WTC11 (cell line): ENCODE data around the gene LRRC9. TPM values are rescaled to one million over a fixed set of nuclear protein-coding genes. Genes with fewer than 3 reads are reported as not detected.

Experiments
- ATAC-seq: fragments of 200-7000 bp; cut with Tn5 transposase; 2 replicates; pipeline ENCODE4 v1.10.0; 2021; ENCODE audit warnings: mild to moderate bottlenecking, moderate library complexity
- CTCF ChIA-PET: fragments of 300-600 bp; sonication (Branson Sonifier 250); formaldehyde crosslinking; loops from one replicate; lab custom pipeline; 2021; ENCODE audit warnings: antibody characterized with exemption; lab: Charles Lee
- POLR2A ChIA-PET: fragments of 350-600 bp; sonication (Branson Sonifier 250); formaldehyde crosslinking; loops from one replicate; lab custom pipeline; 2021; ENCODE audit warnings: antibody characterized with exemption; lab: Charles Lee
- DNase-seq: peaks from one replicate; pipeline ENCODE4 v3.0.0; 2021; ENCODE audit warnings: low spot score
- H3K27ac Mint-ChIP-seq: 2 replicates; pipeline ENCODE4 v1.8.0; 2021; ENCODE audit warnings: mixed read lengths
- H3K27me3 Mint-ChIP-seq: 2 replicates; pipeline ENCODE4 v1.8.0; 2021; ENCODE audit warnings: low read depth, mild to moderate bottlenecking, moderate library complexity, mixed read lengths
- H3K36me3 Mint-ChIP-seq: 2 replicates; pipeline ENCODE4 v1.8.0; 2021; ENCODE audit warnings: mixed read lengths
- H3K4me1 Mint-ChIP-seq: 2 replicates; pipeline ENCODE4 v1.8.0; 2022; ENCODE audit warnings: mixed read lengths
- H3K4me3 Mint-ChIP-seq: 2 replicates; pipeline ENCODE4 v1.8.0; 2021; ENCODE audit warnings: mild to moderate bottlenecking, moderate library complexity, mixed read lengths
- H3K9me3 Mint-ChIP-seq: 2 replicates; pipeline ENCODE4 v1.8.0; 2021; ENCODE audit warnings: mixed read lengths
- ESRRA ChIP-seq: sonication (generic); formaldehyde crosslinking; IDR thresholded peaks from 2 replicates; pipeline ENCODE4 v1.8.1; 2022; ENCODE audit warnings: mild to moderate bottlenecking, missing genetic modification reagents, borderline replicate concordance
- FOXK1 ChIP-seq: sonication (generic); formaldehyde crosslinking; IDR thresholded peaks from 2 replicates; pipeline ENCODE4 v1.8.0; 2022; ENCODE audit warnings: mild to moderate bottlenecking, moderate library complexity, missing genetic modification reagents
- IRF2 ChIP-seq: sonication (generic); formaldehyde crosslinking; IDR thresholded peaks from 2 replicates; pipeline ENCODE4 v1.8.0; 2022; ENCODE audit warnings: low read depth, missing genetic modification reagents, borderline replicate concordance
- JAZF1 ChIP-seq: fragments of 250-450 bp; sonication (Bioruptor Pico); IDR thresholded peaks from 2 replicates; pipeline ENCODE4 v1.9.0; 2021; ENCODE audit warnings: moderate library complexity, mild to moderate bottlenecking, inconsistent platforms
- JUN ChIP-seq: sonication (generic); formaldehyde crosslinking; IDR thresholded peaks from 2 replicates; pipeline ENCODE4 v1.8.0; 2023; ENCODE audit warnings: mild to moderate bottlenecking, missing genetic modification reagents
- NR2C2 ChIP-seq: sonication (generic); formaldehyde crosslinking; IDR thresholded peaks from 2 replicates; pipeline ENCODE4 v1.8.0; 2022; ENCODE audit warnings: mild to moderate bottlenecking, missing genetic modification reagents
- OVOL2 ChIP-seq: fragments of 250-450 bp; sonication (Bioruptor Pico); IDR thresholded peaks from 2 replicates; pipeline ENCODE4 v1.9.0; 2021; ENCODE audit warnings: mild to moderate bottlenecking, borderline replicate concordance
- RORB ChIP-seq: fragments of 250-450 bp; sonication (Bioruptor Pico); IDR thresholded peaks from 2 replicates; pipeline ENCODE4 v1.9.0; 2021; ENCODE audit warnings: mild to moderate bottlenecking
- SMAD4 ChIP-seq: sonication (generic); formaldehyde crosslinking; IDR thresholded peaks from 2 replicates; pipeline ENCODE4 v1.8.0; 2022; ENCODE audit warnings: mild to moderate bottlenecking, missing genetic modification reagents
- TEAD1 ChIP-seq: sonication (generic); formaldehyde crosslinking; IDR thresholded peaks from 2 replicates; pipeline ENCODE4 v1.8.0; 2022; ENCODE audit warnings: mild to moderate bottlenecking, missing genetic modification reagents
- TEAD4 ChIP-seq: sonication (generic); formaldehyde crosslinking; IDR thresholded peaks from 2 replicates; pipeline ENCODE4 v1.8.0; 2022; ENCODE audit warnings: mild to moderate bottlenecking, missing genetic modification reagents
- ZBTB21 ChIP-seq: sonication (generic); formaldehyde crosslinking; IDR thresholded peaks from 2 replicates; pipeline ENCODE4 v1.8.1; 2023; ENCODE audit warnings: mild to moderate bottlenecking, missing genetic modification reagents, borderline replicate concordance
- ZNF138 ChIP-seq: sonication (generic); formaldehyde crosslinking; conservative IDR thresholded peaks from 2 replicates; pipeline ENCODE4 v1.8.1; 2022; ENCODE audit warnings: mild to moderate bottlenecking, moderate library complexity, missing genetic modification reagents
- ZNF396 ChIP-seq: fragments of 250-450 bp; sonication (Bioruptor Pico); IDR thresholded peaks from 2 replicates; pipeline ENCODE4 v1.8.0; 2021; ENCODE audit warnings: mild to moderate bottlenecking, moderate library complexity, borderline replicate concordance
- ZNF416 ChIP-seq: fragments of 250-450 bp; sonication (Bioruptor Pico); IDR thresholded peaks from 2 replicates; pipeline ENCODE4 v1.9.0; 2021; ENCODE audit warnings: mild to moderate bottlenecking, inconsistent platforms
- ZSCAN18 ChIP-seq: fragments of 250-450 bp; sonication (Bioruptor Pico); IDR thresholded peaks from 2 replicates; pipeline ENCODE4 v2.1.2; 2022; ENCODE audit warnings: mild to moderate bottlenecking, moderate library complexity
- total RNA-seq: library from RNA; stranded (reverse); gene quantifications from 3 replicates; pipeline ENCODE4 v1.2.3, GENCODE V29; 2021
- TF ChIP-seq, protein P1 (sequence below): fragments of 250-450 bp; sonication (Bioruptor Pico); IDR thresholded peaks from 2 replicates; pipeline ENCODE4 v1.9.0; 2021; ENCODE audit warnings: mild to moderate bottlenecking
- TF ChIP-seq, protein P2 (sequence below): sonication (generic); formaldehyde crosslinking; IDR thresholded peaks from 2 replicates; pipeline ENCODE4 v1.8.1; 2022; ENCODE audit warnings: mild to moderate bottlenecking, moderate library complexity, missing genetic modification reagents
- TF ChIP-seq, protein P3 (sequence below): fragments of 250-450 bp; sonication (Bioruptor Pico); conservative IDR thresholded peaks from 2 replicates; pipeline ENCODE4 v1.9.0; 2021; ENCODE audit warnings: mild to moderate bottlenecking
- TF ChIP-seq, protein P4 (sequence below): sonication (generic); formaldehyde crosslinking; IDR thresholded peaks from 2 replicates; pipeline ENCODE4 v1.8.1; 2023; ENCODE audit warnings: mild to moderate bottlenecking, moderate library complexity, missing genetic modification reagents
- TF ChIP-seq, protein P5 (sequence below): sonication (generic); formaldehyde crosslinking; IDR thresholded peaks from 2 replicates; pipeline ENCODE4 v1.8.0; 2022; ENCODE audit warnings: mild to moderate bottlenecking, missing genetic modification reagents
- TF ChIP-seq, protein P6 (sequence below): sonication (generic); formaldehyde crosslinking; IDR thresholded peaks from 2 replicates; pipeline ENCODE4 v1.8.1; 2022; ENCODE audit warnings: low read depth, mild to moderate bottlenecking, moderate library complexity, missing genetic modification reagents, borderline replicate concordance

LRRC9 gene
- total RNA-seq, 1 experiment from 2014 or later: 0.79 TPM

DNA sequence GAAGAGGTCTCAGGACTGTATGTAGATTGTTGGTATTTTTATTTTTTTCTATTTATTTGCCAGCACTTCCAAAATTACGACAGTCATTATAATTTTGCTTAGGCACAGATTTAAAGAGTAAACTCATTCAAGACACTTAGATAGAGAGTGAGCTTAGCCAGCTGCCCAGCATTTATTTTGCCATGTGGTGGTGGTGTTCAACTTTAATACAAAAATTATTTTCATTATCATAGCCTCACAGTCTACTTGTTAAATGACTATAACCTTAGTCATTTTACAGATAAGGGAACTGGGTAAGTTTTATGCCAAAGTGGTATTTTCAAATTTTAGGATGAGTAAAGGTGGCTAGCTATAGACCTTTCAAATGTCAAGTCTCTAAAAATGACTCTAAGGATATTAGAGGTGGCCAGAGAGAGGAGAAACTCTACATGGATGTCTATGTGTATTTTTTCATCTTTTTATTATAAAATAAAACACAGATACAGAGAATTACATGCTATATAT lies 66.7 kb downstream of the LRRC9 start:
- TF ChIP-seq FOXK1 (CRISPR knock-in tag): no peak
- TF ChIP-seq SMAD4 (CRISPR knock-in tag): no peak
- no peak for TF ChIP-seq ESRRA (CRISPR knock-in tag)
- TF ChIP-seq ZSCAN18 (CRISPR knock-in tag): no peak
- no peak for TF ChIP-seq TEAD4 (CRISPR knock-in tag)
- TF ChIP-seq, protein P1, sequence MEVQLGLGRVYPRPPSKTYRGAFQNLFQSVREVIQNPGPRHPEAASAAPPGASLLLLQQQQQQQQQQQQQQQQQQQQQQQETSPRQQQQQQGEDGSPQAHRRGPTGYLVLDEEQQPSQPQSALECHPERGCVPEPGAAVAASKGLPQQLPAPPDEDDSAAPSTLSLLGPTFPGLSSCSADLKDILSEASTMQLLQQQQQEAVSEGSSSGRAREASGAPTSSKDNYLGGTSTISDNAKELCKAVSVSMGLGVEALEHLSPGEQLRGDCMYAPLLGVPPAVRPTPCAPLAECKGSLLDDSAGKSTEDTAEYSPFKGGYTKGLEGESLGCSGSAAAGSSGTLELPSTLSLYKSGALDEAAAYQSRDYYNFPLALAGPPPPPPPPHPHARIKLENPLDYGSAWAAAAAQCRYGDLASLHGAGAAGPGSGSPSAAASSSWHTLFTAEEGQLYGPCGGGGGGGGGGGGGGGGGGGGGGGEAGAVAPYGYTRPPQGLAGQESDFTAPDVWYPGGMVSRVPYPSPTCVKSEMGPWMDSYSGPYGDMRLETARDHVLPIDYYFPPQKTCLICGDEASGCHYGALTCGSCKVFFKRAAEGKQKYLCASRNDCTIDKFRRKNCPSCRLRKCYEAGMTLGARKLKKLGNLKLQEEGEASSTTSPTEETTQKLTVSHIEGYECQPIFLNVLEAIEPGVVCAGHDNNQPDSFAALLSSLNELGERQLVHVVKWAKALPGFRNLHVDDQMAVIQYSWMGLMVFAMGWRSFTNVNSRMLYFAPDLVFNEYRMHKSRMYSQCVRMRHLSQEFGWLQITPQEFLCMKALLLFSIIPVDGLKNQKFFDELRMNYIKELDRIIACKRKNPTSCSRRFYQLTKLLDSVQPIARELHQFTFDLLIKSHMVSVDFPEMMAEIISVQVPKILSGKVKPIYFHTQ (CRISPR knock-in tag): no peak
- no peak for TF ChIP-seq ZNF396
- TF ChIP-seq RORB: no peak
- TF ChIP-seq NR2C2 (CRISPR knock-in tag): no peak
- no peak for TF ChIP-seq IRF2 (CRISPR knock-in tag)
- TF ChIP-seq, protein P2, sequence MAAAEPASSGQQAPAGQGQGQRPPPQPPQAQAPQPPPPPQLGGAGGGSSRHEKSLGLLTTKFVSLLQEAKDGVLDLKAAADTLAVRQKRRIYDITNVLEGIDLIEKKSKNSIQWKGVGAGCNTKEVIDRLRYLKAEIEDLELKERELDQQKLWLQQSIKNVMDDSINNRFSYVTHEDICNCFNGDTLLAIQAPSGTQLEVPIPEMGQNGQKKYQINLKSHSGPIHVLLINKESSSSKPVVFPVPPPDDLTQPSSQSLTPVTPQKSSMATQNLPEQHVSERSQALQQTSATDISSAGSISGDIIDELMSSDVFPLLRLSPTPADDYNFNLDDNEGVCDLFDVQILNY: no peak
- TF ChIP-seq ZNF416: no peak
- TF ChIP-seq, protein P3, sequence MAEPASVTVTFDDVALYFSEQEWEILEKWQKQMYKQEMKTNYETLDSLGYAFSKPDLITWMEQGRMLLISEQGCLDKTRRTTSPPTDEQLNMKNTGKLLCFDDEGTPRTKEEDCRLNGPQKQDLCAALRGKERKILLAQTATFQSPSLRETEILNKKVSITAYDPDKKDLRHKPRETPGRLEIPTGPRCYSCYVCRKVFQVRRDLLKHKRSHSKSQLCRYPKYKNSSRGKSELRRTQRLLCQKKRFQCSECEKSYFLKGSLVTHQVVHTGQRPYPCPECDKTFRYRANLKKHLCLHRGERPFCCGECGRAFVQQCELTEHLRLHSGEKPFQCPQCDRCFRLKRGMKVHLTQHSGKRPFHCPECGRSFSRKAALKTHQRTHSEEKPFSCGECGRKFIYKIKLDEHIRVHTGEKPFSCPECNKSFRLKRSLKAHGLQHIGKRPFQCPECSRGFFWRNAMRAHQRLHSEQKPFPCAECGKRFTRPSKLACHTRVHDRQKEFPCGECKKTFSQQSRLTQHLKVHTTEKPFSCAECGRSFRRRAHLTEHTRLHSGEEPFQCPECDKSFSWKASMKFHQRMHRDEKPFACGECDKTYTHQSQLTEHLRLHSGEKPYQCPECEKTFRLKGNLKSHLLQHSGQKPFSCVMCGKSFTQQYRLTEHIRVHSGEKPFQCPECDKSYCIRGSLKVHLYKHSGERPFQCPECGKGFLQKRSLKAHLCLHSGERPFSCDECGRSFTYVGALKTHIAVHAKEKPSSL (CRISPR knock-in tag): no peak
- no peak for TF ChIP-seq JAZF1 (CRISPR knock-in tag)
- TF ChIP-seq, all 79 proteins: peak for 0
- DNase-seq (no peak), ATAC-seq (no peak)
- POLR2A ChIA-PET: no interaction called here
- Mint-ChIP-seq H3K27me3 (no peaks in the 10 kb centered on the region), H3K4me1 (no peaks in the 10 kb centered on the region), H3K36me3 (peaks cover 12% of the 10 kb centered on the region), H3K27ac (no peak overlapping the region), H3K4me3 (no peak overlapping the region), H3K9me3 (peaks cover 31% of the 10 kb centered on the region)
- CTCF ChIA-PET: no interaction called here

- DNase-seq (no peak), ATAC-seq (no peak)
- Mint-ChIP-seq H3K4me3 (no peak overlapping the region), H3K27ac (no peak overlapping the region), H3K27me3 (no peaks in the 10 kb centered on the region; the same call in none of the 2 replicates), H3K36me3 (no peaks in the 10 kb centered on the region), H3K9me3 (peaks cover 9% of the 10 kb centered on the region), H3K4me1 (no peaks in the 10 kb centered on the region)
- POLR2A ChIA-PET: no interaction called here
- CTCF ChIA-PET: no interaction called here
- TF ChIP-seq TEAD1 (CRISPR knock-in tag) (no peak), ZSCAN18 (CRISPR knock-in tag) (no peak), JAZF1 (CRISPR knock-in tag) (no peak), NR2C2 (CRISPR knock-in tag) (no peak), JUN (CRISPR knock-in tag) (no peak), ZNF396 (no peak), IRF2 (CRISPR knock-in tag) (no peak), OVOL2 (CRISPR knock-in tag) (no peak), ZBTB21 (CRISPR knock-in tag) (no peak), TEAD4 (CRISPR knock-in tag) (no peak), ZNF138 (CRISPR knock-in tag) (no peak), FOXK1 (CRISPR knock-in tag) (no peak)
- TF ChIP-seq, protein P4, sequence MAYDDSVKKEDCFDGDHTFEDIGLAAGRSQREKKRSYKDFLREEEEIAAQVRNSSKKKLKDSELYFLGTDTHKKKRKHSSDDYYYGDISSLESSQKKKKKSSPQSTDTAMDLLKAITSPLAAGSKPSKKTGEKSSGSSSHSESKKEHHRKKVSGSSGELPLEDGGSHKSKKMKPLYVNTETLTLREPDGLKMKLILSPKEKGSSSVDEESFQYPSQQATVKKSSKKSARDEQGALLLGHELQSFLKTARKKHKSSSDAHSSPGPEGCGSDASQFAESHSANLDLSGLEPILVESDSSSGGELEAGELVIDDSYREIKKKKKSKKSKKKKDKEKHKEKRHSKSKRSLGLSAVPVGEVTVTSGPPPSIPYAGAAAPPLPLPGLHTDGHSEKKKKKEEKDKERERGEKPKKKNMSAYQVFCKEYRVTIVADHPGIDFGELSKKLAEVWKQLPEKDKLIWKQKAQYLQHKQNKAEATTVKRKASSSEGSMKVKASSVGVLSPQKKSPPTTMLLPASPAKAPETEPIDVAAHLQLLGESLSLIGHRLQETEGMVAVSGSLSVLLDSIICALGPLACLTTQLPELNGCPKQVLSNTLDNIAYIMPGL: no peak
- TF ChIP-seq, protein P5, sequence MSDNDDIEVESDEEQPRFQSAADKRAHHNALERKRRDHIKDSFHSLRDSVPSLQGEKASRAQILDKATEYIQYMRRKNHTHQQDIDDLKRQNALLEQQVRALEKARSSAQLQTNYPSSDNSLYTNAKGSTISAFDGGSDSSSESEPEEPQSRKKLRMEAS (CRISPR knock-in tag): no peak
- TF ChIP-seq, protein P6, sequence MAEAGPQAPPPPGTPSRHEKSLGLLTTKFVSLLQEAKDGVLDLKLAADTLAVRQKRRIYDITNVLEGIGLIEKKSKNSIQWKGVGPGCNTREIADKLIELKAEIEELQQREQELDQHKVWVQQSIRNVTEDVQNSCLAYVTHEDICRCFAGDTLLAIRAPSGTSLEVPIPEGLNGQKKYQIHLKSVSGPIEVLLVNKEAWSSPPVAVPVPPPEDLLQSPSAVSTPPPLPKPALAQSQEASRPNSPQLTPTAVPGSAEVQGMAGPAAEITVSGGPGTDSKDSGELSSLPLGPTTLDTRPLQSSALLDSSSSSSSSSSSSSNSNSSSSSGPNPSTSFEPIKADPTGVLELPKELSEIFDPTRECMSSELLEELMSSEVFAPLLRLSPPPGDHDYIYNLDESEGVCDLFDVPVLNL (CRISPR knock-in tag): no peak
Measured at GRCh38 chr14:59997449-59997848, 77.5 kb downstream of the LRRC9 start.
